CD4-positive, alpha-beta T cell (primary cell): ENCODE results near the gene BRD7. TPM values are rescaled to one million over a fixed set of nuclear protein-coding genes. Genes with fewer than 3 reads are reported as not detected.

ENCODE experiments used
- ATAC-seq: fragments of 200-7000 bp; cut with Tn5 transposase; one replicate; pipeline ENCODE4 v1.10.0; 2022; ENCODE audit warnings: mild to moderate bottlenecking; ENCODE audit not compliant: poor library complexity
- CTCF ChIA-PET: fragments of 350-600 bp; sonication (Branson Sonifier 250); formaldehyde crosslinking; loops from one replicate; lab custom pipeline; 2021; ENCODE audit warnings: antibody characterized with exemption, inconsistent platforms; lab: Charles Lee
- POLR2A ChIA-PET: fragments of 350-600 bp; sonication (Branson Sonifier 250); formaldehyde crosslinking; loops from one replicate; lab custom pipeline; 2021; ENCODE audit warnings: antibody characterized with exemption, inconsistent platforms; lab: Charles Lee
- DNase-seq, 14 experiments: peaks; one replicate each; pipeline ENCODE4 v3.0.0-alpha.2; 2013 to 2020; ENCODE audit warnings: mixed read lengths in 2 of 14
- H3K27ac ChIP-seq, 2 donors: one replicate each; pipeline versions ENCODE4 v1.5.1 to v1.7.0; 2013; ENCODE audit warnings: low read length in 2 of 2, low read depth in 1 of 2, mild to moderate bottlenecking in 1 of 2
- H3K27me3 ChIP-seq, 2 experiments: 1 replicate in 1 of 2; 2 replicates in 1 of 2; pipeline versions ENCODE4 v1.6.1 to v1.7.0; 2013; ENCODE audit warnings: low read length in 2 of 2, control low read depth in 1 of 2, mild to moderate bottlenecking in 1 of 2, moderate library complexity in 1 of 2; ENCODE audit not compliant: insufficient read depth in 2 of 2, control insufficient read depth in 1 of 2
- H3K36me3 ChIP-seq: one replicate; pipeline ENCODE4 v1.6.1; 2013; ENCODE audit warnings: low read length, control low read depth; ENCODE audit not compliant: insufficient read depth
- H3K4me1 ChIP-seq: one replicate; pipeline ENCODE4 v1.6.1; 2013; ENCODE audit warnings: low read length, control low read depth; ENCODE audit not compliant: insufficient read depth
- H3K4me3 ChIP-seq: one replicate; pipeline ENCODE4 v1.5.1; 2013; ENCODE audit warnings: mild to moderate bottlenecking, low read length, moderate library complexity
- H3K9me3 ChIP-seq, 2 experiments: 1 replicate in 1 of 2; 2 replicates in 1 of 2; pipeline versions ENCODE4 v1.6.1 to v1.7.0; 2013; ENCODE audit warnings: low read length in 2 of 2, mild to moderate bottlenecking in 2 of 2, control low read depth in 1 of 2, moderate library complexity in 1 of 2; ENCODE audit not compliant: control insufficient read depth in 1 of 2, insufficient read depth in 1 of 2
- H3K27ac Mint-ChIP-seq: one replicate; pipeline ENCODE4 v1.8.0; 2020; ENCODE audit warnings: mixed read lengths
- H3K27me3 Mint-ChIP-seq: one replicate; pipeline ENCODE4 v1.8.0; 2021; ENCODE audit warnings: mixed read lengths
- H3K36me3 Mint-ChIP-seq: one replicate; pipeline ENCODE4 v1.8.0; 2021; ENCODE audit warnings: low read depth, mixed read lengths
- H3K4me1 Mint-ChIP-seq: one replicate; pipeline ENCODE4 v1.8.0; 2021; ENCODE audit warnings: low read depth, mixed read lengths
- H3K4me3 Mint-ChIP-seq: one replicate; pipeline ENCODE4 v1.8.0; 2020; ENCODE audit warnings: mild to moderate bottlenecking, mixed read lengths
- H3K9me3 Mint-ChIP-seq: one replicate; pipeline ENCODE4 v1.8.0; 2020; ENCODE audit warnings: mixed read lengths
- CTCF ChIP-seq: fragments of 200-600 bp; IDR thresholded peaks from one replicate; pipeline ENCODE4 v1.8.0; 2022; ENCODE audit warnings: antibody characterized with exemption, mild to moderate bottlenecking
- intact Hi-C, 2 experiments: fragments of 100-400 bp; cut with DNase I in 1 of 2; cut with micrococcal nuclease in 1 of 2; formaldehyde crosslinking; loops; one replicate each; pipeline versions ENCODE4 v1.15.1 to v1.9.0; 2023 to 2025; cut with DNase I, micrococcal nuclease
- total RNA-seq, 174 experiments: library from RNA in 2 of 174; stranded (reverse) in 2 of 174; gene quantifications; one replicate each; pipeline ENCODE4 v1.2.3 and lab custom pipeline; 2021 to 2026

Gene BRD7
- total RNA-seq, 2 experiments from 2014 or later: 95.4 to 103 TPM

- no peak overlapping the region for H3K4me3 ChIP-seq
- ATAC-seq (no peak), DNase-seq (peak in 2 of 14 experiments; percentile 15 to 25)
- intact Hi-C loops: loop anchor here in 1 of 2 experiments (10.0 kb wide), 1 partner anchor 116 kb away; the partner anchor contains the start of gene TENT4B
- Mint-ChIP-seq H3K4me3 (peak overlapping the region; percentile 99), H3K9me3 (no peaks in the 10 kb centered on the region), H3K27ac (peak overlapping the region; percentile 100), H3K36me3 (peaks cover 62% of the 10 kb centered on the region), H3K4me1 (peaks cover 94% of the 10 kb centered on the region), H3K27me3 (no peaks in the 10 kb centered on the region)
- ChIA-PET CTCF (interaction anchor here (1.0 to 1.2 kb wide), 2 partner anchors 9 to 99 kb away, joined by 3 read pairs; partner anchors contain the start of gene BRD7), POLR2A (interaction anchor here (6.3 kb wide), 1 partner anchor 10 kb away, joined by 77 read pairs; no protein-coding TSS in a partner anchor)
- H3K9me3 ChIP-seq: no peaks in the 10 kb centered on the region
- H3K27ac ChIP-seq: peak overlapping the region; percentile 91 to 93
- H3K27me3 ChIP-seq: no peaks in the 10 kb centered on the region
- H3K36me3 ChIP-seq: peaks cover 18% of the 10 kb centered on the region
- peaks cover 97% of the 10 kb centered on the region for H3K4me1 ChIP-seq
- no peak for TF ChIP-seq CTCF
Observed at GRCh38 chr16:50270510-50271147, 98.2 kb downstream of the BRD7 start.

- H3K27ac ChIP-seq: peak overlapping the region; percentile 36 to 91
- Mint-ChIP-seq H3K9me3 (no peaks in the 10 kb centered on the region), H3K27ac (peak overlapping the region; percentile 100), H3K4me1 (peaks cover 93% of the 10 kb centered on the region), H3K4me3 (peak overlapping the region; percentile 99), H3K36me3 (peaks cover 62% of the 10 kb centered on the region), H3K27me3 (no peaks in the 10 kb centered on the region)
- no peak overlapping the region for H3K4me3 ChIP-seq
- no peaks in the 10 kb centered on the region for H3K9me3 ChIP-seq
- H3K36me3 ChIP-seq: peaks cover 18% of the 10 kb centered on the region
- intact Hi-C loops: loop anchor here (2.0 to 10.0 kb wide), 10 partner anchors 45 to 477 kb away; partner anchors contain the start of genes TENT4B (in 2 of the 2), CYLD (in 1 of the 2) and NKD1 (in 1 of the 2)
- CTCF ChIA-PET: interaction anchor here (1.0 to 1.2 kb wide), 2 partner anchors 9 to 99 kb away, joined by 3 read pairs; partner anchors contain the start of gene BRD7
- TF ChIP-seq CTCF: no peak
- no peak for ATAC-seq
- DNase-seq: no peak
- peaks cover 97% of the 10 kb centered on the region for H3K4me1 ChIP-seq
- POLR2A ChIA-PET: interaction anchor here (6.3 kb wide), 1 partner anchor 10 kb away, joined by 77 read pairs; no protein-coding TSS in a partner anchor
- H3K27me3 ChIP-seq: no peaks in the 10 kb centered on the region
Observed at GRCh38 chr16:50269769-50270509, 98.8 kb downstream of the BRD7 start.

GRCh38 chr16:50269061-50269705 lies 99.6 kb downstream of the BRD7 start:
- no peak for DNase-seq
- POLR2A ChIA-PET: interaction anchor here (1.1 to 6.3 kb wide), 7 partner anchors 11 to 68 kb away, joined by 3 to 77 read pairs (median 3); no protein-coding TSS in a partner anchor

More at GRCh38 chr16:50269061-50269705, 99.6 kb downstream of the BRD7 start:
- Mint-ChIP-seq H3K27ac (peak overlapping the region; percentile 100), H3K27me3 (no peaks in the 10 kb centered on the region), H3K9me3 (no peaks in the 10 kb centered on the region), H3K4me1 (peaks cover 94% of the 10 kb centered on the region), H3K4me3 (peak overlapping the region; percentile 99), H3K36me3 (peaks cover 62% of the 10 kb centered on the region)
- CTCF ChIA-PET: interaction anchor here (2.1 kb wide), 1 partner anchor 9 kb away, joined by 6 read pairs; no protein-coding TSS in a partner anchor
- intact Hi-C loops: loop anchor here (2.0 to 10.0 kb wide), 9 partner anchors 46 to 478 kb away; partner anchors contain the start of genes CYLD (in 1 of the 2), NKD1 (in 1 of the 2) and TENT4B (in 1 of the 2)
- no peak for ATAC-seq
- peak overlapping the region; percentile 36 to 54 for H3K27ac ChIP-seq
- H3K4me1 ChIP-seq: peaks cover 92% of the 10 kb centered on the region
- no peak overlapping the region for H3K4me3 ChIP-seq
- H3K9me3 ChIP-seq: no peaks in the 10 kb centered on the region
- peaks cover 18% of the 10 kb centered on the region for H3K36me3 ChIP-seq
- TF ChIP-seq CTCF: no peak
- no peaks in the 10 kb centered on the region for H3K27me3 ChIP-seq
